Left ventricle myocardium superior (tissue), 1 donor: ENCODE measurements around the gene BTAF1. TPM values are rescaled to one million over a fixed set of nuclear protein-coding genes. Genes with fewer than 3 reads are reported as not detected.
"Not testable (repeated sequence)": the region's sequence is repeated elsewhere in the genome, so short reads cannot be mapped to it uniquely, and the experiment has no call there.

Experiments
- ATAC-seq: fragments of 200-7000 bp; cut with Tn5 transposase; one replicate; pipeline ENCODE4 v1.9.1; 2020; ENCODE audit warnings: mild to moderate bottlenecking, moderate library complexity
- DNase-seq: peaks from one replicate; pipeline ENCODE4 v3.0.0-alpha.2; 2020
- intact Hi-C: fragments of 100-400 bp; cut with micrococcal nuclease; formaldehyde crosslinking; loops from one replicate; pipeline ENCODE4 v1.11.0; 2022
- total RNA-seq: library from RNA; stranded (reverse); fragmentation: NEBNext Ultra II Directional; extraction: Animal tissue kit (Norgen Biotek cat#: 25700); gene quantifications from one replicate; pipeline ENCODE4 v1.2.1, GENCODE V29; 2021
- donor health status: DM: no; HTN: yes; CAD: no; lungs with severe emphysema.

BTAF1 gene
- total RNA-seq, 1 donor from 2014 or later, result 13.1 TPM

DNA sequence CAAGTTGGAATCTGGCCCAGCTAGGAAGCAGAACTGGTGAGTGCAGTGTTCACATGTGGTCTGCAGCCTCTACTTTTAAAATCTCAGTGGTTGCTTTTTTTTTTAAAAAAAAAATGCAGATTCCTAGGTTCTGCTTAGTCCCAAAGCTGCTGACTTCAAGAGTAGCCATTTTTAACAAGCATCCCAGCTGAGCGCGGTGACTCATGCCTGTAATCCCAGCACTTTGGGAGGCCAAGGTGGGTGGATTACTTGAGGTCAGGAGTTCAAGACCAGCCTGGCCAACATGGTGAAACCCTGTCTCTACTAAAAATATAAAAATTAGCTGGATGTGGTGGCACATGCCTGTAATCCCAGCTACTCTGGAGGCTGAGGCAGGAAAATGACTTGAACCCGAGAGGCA lies 101.8 kb downstream of the BTAF1 start:
- intact Hi-C loops, DNase-seq: not testable (repeated sequence)
- peak; percentile 17 for ATAC-seq

DNA sequence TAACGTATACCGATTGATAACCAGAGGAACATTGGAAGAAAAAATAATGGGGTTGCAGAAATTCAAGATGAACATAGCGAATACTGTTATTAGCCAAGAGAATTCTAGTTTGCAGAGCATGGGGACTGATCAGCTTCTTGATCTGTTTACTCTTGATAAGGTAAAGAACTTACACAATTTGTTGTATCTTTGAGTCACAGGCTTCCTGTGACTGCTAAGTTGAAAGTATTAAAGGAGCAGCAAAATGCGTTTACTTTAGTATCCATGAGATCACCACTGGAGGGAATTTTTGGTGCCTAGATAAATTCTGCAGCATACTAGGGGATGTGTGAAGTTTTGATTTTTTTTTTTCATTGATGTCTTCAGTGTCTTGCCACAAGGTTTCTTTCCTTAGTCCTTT lies 103.6 kb downstream of the BTAF1 start:
- ATAC-seq, result no peak
- no peak for DNase-seq
- intact Hi-C loops, result no loop called here

DNA sequence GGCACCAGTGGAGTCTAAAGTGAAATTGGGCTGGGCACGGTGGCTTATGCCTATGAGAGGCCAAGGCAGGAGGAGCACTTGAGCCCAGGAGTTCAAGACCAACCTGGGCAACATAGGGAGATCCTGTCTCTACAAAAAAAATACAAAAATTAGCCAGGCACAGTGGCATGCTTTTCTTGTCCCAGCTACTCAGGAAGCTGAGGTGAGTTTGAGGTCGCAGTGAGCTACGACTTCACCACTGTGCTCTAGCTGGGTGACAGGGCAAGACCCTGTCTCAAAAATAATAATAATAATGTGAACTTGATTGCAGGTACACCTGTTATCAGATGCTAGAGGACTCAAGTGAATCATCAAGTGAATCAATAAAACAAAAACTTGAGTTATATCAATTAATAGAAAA lies 108.0 kb downstream of the BTAF1 start:
- DNase-seq, result no peak
- ATAC-seq, result no peak
- intact Hi-C loops, result no loop called here

DNA sequence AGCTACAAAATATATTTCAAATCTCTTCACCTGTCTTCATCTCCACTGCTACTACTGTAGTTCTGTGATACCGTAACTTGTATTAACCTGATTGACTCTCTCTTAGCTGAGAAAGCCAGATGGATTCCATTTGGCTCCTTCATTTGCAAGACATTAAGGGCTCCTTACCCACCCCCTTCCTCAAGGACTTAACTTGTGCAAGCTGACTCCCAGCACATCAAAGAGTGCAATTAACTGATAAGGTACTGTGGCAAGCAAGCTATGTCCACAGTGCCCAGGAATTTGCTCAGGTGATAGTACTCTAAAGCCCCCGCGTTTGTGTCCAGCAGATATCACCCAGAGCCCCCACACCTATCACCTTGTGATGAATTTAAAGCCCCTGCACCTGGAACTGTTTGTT lies 109.5 kb downstream of the BTAF1 start:
- DNase-seq, ATAC-seq, intact Hi-C loops: not testable (repeated sequence)

DNA sequence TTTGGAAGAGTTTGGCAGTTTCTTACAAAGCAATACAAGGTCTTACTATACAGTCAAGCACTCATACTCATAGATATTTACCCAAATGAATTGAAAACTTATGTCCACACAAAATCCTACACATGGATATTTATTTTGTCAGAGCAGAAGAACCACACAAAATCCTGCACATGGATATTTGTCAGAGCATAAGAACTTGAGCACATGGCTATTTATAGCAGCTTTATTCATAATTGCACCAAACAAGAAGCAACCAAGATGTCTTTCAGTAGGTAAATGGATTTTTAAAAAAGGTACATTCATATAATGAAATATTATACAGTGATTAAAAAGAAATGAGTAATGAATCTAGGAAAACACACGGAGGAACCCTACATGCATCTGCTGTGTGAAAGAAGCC lies 115.4 kb downstream of the BTAF1 start:
- ATAC-seq (no peak), DNase-seq (no peak)
- intact Hi-C loops, result no loop called here

DNA sequence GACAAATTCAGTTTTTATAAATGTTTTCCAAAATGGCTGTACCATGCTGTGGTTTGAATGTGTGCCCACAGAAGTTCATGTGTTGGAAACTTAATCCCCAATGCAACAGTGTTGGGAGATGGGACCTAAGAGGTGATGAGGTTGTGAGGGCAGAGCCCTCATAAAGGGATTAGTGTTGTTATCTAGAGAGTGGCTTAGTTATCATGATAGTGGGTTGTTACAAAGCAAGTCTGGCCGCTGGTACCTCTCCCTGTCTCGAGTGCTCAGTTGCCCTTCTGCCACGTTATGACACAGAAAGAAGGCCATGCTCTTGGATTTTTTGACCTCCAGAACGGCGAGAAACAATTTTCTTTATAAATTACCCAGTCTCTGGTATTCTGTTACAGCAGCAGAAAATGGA lies 119.0 kb downstream of the BTAF1 start:
- no peak for ATAC-seq
- DNase-seq, result no peak
- intact Hi-C loops, result no loop called here

DNA sequence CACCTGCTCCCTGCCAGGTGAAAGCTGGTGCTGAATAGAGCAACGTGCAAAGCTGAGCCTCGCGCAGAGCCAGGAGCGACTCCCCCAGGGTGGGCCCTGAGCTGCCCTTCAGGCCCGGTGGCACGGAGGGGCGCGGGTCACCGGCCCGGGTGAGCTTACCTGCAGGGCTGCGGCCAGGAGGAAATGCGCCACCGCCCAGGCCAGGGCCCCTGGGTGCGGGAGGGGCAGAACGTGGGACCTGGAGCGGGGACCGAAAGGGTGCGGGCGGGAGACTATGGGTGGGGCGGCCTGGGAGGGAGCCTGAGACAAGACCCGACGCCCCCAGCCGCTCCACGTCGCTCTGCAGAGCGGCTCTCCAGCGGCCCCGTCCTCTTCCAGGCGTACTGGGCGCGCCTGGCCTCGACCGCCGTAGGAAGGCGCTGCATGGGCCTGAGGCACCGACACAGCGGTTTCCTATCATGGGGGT lies 122.1 kb downstream of the BTAF1 start:
- ATAC-seq, result peak; percentile 21
- DNase-seq, result no peak
- intact Hi-C loops, result no loop called here

DNA sequence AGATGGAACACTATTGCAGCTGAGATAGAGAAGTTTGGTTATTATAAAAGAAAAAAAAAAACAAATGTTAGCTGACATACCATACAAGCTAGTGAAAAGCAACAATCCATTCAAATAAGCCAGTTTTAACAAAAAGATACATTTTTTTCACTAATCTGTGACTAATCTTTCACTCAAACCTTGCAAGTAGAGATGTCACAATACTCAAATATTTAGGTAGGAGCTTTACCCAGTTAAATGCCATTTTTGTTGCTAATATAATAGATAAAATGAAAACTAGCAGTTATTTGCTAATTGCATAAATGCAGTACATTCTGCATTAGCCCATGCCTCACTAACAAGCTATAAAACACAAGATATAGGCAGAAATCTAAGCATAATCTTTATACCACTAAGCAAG lies 123.6 kb downstream of the BTAF1 start:
- intact Hi-C loops, result no loop called here
- ATAC-seq (no peak), DNase-seq (no peak)

DNA sequence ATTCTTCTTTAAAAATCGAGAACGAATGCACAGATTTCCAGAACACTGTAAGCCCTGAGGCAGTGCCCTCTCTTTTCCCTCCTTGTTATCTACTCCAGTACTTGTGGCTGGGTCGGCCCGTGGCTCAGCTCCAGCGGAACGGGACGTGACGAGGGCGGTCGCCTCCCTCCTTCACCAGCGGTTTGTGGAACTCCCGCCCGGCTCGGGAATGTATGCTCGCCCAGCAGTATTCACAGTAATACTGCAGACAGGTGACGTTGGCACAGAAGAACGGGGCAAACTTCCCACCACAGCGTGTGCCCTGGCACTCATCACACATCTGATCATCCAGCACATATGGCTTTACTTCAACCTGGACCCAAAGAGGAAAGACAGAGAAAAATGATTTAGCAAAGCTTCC lies 128.5 kb downstream of the BTAF1 start:
- ATAC-seq, result peak; percentile 96
- intact Hi-C loops, result no loop called here
- DNase-seq, result peak; percentile 89

DNA sequence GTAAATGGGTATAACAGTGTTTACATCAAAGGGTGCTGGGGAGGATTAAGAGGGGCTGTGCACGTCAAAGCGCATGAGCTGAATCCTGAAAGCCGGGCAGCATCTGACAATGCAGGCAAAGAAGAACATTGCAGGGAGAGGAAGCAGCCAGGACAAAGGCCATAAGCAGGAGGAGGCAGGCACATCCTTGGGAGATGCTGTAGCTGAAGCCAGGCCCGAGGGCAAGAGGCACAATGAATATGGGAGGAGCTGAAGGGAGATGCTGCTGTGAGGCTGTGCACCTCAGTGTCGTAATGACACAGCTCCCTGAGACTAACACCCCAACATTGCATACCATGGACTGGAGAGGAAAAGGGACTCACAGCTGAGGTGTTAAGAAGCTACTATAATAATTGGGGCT lies 129.2 kb downstream of the BTAF1 start:
- ATAC-seq, result no peak
- no peak for DNase-seq
- intact Hi-C loops, result no loop called here

DNA sequence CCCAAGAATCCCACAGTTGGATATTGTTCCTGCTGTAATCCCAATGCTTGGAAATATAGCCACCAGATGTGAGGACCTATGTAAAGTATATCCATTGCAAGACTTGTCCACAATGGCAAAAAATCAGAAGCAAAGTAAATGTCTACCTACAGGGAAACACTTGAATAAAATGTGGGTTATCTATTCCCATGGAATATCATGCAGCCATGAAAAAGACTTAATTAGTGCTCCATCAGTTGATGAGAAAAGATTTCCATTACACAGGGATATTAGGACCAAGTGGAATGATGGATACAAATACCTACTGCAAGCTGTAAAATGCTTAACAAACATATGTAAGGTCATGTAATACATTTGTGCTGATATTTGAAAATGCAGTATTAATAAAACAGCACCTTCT lies 131.2 kb downstream of the BTAF1 start:
- DNase-seq (no peak), ATAC-seq (no peak)
- intact Hi-C loops, result no loop called here

DNA sequence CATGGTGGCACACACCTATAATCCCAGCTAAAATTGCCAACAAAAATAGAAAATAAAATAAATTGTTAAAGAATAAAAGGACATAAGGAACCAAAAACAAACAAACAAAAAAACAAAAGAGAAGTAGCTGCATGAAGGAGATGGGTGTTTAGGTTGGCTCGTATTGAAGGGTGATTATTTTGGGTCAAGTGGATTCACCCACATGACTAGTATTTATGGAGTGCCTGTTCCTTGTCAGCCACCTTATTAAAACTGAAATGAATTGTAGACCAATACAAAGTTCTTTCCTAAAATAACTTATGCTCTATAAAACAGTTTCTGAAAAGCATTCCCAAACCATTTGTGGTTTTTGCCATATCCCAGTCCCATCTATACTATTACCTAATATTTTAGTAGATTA lies 138.7 kb downstream of the BTAF1 start:
- DNase-seq (no peak), ATAC-seq (peak; percentile 90)
- intact Hi-C loops, result no loop called here

DNA sequence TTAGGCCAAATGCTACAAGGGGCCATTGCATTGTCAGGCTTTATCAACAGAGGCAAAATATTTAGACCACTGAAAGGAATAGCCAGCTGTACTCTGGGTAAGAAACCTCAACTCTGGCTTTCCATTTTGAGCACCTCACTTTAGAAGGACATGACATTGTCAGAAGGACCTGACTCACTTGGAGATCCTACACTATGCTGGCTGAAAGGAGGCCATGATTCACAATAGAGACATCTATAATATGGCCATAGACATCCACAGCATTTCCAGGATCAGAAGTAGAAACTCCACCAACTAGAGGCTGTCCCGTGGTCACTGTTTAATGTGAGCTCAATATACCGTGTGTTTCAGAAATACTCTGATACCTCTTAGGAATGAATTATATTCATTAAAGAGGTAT lies 140.9 kb downstream of the BTAF1 start:
- ATAC-seq (no peak), DNase-seq (no peak)
- intact Hi-C loops, result no loop called here

DNA sequence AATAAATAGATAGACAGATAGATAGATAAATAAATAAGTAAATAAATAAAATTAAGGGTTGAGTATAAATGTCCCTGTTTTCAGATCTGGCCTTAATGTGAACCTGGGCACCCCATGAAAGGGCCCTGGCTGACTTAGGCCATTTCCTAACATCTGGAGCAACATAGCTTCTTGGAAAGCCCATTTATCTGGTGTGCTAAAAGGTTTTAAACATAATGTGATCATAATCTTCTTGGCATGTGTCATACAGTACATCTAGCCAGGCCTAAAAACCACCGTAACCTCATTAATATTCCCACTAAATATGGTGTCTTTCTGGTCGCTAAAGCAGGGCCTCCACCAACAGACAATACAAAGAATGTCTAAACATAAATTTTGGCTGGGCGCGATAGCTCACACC lies 142.8 kb downstream of the BTAF1 start:
- intact Hi-C loops, result no loop called here
- DNase-seq (no peak), ATAC-seq (no peak)

DNA sequence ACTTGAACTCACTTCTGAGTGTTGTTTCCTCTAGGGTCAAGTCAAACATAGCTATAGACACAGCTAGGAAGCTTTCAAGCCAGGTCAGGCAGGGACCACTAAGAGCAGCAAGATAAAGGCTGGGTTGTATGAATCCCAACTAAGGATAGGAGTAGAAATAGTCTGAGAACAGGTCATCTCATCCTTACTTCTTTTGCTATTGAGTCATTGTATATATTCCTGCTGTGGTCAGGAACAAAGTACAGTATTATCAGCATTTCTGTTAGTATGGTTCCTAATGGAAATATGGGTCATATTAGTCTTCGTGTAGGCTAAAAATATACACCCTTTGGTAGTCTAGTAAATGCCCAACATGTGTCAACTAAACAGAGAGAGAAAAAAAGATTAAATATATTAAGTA lies 145.3 kb downstream of the BTAF1 start:
- no peak for DNase-seq
- intact Hi-C loops, result no loop called here
- ATAC-seq, result no peak

DNA sequence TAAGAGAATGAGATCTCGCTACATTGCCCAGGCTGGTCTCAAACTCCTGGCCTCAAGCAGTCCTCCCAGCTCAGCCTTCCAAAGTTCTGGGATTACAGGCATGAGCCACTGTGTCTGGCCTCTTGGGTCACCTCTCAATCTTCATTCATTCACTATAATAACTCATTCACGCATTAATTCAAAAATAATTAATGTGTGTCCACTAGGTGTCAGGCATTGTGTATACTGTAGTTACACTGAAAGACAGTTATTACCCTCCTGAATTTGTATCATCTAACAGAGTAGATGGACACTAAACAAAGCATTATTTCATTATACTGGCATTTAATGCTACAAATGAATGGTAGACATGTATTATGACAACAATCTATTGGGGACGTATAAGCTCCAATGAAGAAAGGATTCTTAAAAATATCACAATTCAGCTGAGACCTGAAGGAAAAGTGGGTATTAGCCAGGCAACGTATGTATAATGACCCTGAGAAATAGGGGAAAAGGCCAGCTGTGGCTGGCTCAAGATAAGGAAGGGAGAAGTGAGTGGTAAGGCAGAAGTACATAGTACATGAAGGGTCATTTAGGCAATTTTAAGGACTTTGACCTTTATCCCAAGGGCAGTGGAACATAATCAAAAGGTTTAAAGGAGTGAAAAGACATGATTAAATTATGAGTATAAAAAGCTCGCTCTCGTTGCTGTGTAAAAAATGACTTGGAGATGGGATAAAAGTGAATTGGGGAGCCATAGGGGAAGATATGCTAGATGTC lies 150.7 kb downstream of the BTAF1 start:
- ATAC-seq (peak; percentile 34), DNase-seq (no peak)
- intact Hi-C loops, result no loop called here

DNA sequence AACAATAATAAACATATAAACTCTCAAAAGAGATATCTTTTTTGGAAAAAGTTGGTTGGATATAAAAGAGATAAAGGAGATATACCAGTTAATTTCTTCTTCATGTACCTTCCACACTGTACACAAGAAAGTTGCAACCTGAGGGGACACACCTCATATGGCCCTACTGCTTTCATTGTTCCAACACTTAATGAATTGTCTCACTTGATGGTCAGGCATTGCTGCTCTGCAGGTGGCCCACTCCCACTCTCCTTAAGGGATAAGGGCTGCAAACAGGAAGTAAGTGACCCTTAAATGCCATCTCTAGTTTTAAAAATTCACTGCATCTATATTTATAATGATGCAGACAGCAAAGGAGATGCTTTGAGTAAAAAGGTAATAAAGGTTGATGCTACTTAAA lies 152.3 kb downstream of the BTAF1 start:
- no peak for DNase-seq
- intact Hi-C loops, result no loop called here
- ATAC-seq, result no peak

DNA sequence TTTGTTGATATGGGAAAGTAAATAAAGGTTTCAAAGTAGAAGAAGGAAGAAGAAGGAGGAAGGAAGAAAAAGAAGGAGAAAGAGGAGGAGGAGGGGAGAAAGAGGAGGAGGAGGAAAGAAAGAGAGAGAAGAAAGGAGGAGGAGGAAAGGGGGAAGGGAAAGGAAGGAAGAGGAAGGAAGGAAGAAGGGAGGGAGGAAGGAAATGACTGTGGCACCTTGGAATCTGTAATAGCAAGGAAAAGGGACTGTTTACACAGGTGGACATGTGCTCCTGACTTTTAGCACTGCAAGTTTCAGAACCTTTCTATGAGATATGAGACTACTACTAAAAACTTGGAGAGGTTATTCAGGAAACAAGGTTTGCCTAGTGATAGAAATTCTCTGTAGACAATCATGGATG lies 153.2 kb downstream of the BTAF1 start:
- no peak for ATAC-seq
- intact Hi-C loops, result no loop called here
- no peak for DNase-seq

DNA sequence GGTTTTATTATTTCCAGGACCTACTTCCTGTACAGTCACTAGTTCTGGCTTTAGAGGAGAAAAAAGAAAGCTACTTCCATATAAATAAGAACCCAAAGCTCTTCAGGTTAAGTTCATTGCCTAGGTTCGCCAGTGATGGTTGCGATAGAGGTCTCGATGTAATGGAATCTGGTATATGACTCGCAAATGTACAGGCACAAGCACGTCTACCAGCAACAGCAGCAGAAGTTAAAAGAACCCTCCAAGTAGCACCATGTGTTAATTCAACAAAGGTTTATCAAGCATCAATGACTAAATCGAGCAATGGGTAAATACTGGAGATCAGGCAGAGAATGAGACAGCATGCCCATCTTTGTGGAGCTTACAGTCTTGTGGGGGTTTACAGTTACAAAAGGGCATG lies 155.4 kb downstream of the BTAF1 start:
- no peak for ATAC-seq
- no peak for DNase-seq
- intact Hi-C loops, result no loop called here
